GM08714 (cell line): ENCODE measurements around the gene C19orf12.

Experiments used
- H3K4me3 ChIP-seq: fragments of 200-500 bp; sonication (Bioruptor generic); 2 replicates; pipeline ENCODE4 v1.5.1; 2014; ENCODE audit warnings: mild to moderate bottlenecking, low read length, inconsistent platforms
- ZNF274 ChIP-seq: IDR thresholded peaks from 2 replicates; pipeline ENCODE4 v1.6.1; 2012; ENCODE audit warnings: mild to moderate bottlenecking, low read depth, low read length

The C19orf12 gene

DNA sequence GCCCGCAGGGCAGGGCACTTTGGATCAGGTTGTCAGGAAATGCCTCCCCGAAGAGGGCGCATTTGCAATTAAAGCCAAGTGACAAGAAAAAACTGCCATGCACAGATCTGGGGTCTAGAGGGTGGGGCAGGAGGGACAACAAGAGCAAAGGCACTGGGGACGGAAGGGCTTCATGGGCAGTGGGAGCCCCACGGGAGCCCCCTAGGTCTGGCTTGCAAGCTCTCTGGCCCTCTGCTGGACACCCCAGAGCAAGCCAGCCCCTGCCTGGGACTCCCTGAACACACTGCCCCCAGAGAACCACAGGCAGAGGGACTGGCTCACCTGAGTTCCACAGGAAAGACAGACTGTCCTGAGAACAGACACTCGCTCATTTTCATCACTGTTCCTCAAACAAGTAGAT, 30.2 kb upstream of the C19orf12 start:
- H3K4me3 ChIP-seq, result no peak overlapping the region
- no peak for TF ChIP-seq ZNF274

DNA sequence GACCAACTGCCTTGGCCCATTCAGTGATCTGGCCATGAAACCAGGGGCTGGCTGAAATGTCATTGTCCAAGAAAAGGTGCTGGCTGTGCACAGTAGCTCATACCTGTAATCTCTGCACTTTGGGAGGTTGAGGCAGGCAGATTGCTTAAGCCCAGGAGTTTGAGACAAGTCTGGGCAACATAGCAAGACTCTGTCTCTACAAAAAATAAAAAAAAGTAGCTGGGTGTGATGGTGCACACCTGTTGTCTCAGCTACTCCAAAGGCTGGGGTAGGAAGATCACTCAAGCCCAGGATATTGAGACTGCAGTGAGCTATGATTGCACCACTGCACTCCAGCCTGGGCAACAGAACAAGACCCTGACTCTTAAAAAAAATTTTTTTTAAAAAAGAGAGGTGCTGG, 28.6 kb upstream of the C19orf12 start:
- H3K4me3 ChIP-seq, result no peak overlapping the region
- TF ChIP-seq ZNF274, result no peak

DNA sequence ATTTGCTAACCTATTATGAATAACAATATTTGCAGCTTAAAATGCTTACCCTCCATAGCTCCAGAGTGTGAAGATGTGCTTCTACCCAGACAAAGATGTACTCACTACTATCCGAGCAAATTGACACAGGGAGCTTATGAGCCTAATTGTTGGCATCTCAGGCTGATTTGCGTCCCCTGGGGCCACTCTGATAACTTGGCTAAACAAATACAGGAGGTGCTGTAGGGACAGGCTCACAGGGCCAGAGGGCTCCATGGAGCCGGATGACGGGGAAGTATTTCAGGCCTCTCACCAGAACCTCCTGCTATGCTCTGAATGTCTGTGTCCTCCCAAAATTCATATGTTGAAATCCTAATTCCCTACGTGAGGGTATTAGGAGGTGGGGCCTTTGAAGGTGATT, 26.7 kb upstream of the C19orf12 start:
- no peak overlapping the region for H3K4me3 ChIP-seq
- TF ChIP-seq ZNF274, result no peak

DNA sequence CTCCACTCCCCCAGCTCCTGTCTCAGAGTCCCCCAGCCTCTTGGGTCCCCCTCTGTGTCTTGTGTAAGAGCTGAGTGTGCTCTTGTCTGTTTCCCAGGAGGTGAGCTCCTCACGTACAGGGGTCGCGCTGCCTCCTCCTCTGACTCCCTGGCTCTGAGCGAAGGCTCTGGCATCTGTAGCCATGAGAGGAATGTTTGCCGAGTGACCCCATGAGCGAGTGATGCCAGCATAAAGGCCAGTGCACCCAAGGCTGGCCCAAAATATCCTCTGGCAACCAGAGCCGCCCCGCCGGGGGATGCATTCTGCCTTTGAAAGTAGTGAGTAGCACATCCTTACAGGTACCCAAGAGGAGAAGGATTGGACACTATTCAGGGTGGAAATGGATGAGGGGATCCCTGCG, 26.2 kb upstream of the C19orf12 start:
- TF ChIP-seq ZNF274, result no peak
- no peak overlapping the region for H3K4me3 ChIP-seq

DNA sequence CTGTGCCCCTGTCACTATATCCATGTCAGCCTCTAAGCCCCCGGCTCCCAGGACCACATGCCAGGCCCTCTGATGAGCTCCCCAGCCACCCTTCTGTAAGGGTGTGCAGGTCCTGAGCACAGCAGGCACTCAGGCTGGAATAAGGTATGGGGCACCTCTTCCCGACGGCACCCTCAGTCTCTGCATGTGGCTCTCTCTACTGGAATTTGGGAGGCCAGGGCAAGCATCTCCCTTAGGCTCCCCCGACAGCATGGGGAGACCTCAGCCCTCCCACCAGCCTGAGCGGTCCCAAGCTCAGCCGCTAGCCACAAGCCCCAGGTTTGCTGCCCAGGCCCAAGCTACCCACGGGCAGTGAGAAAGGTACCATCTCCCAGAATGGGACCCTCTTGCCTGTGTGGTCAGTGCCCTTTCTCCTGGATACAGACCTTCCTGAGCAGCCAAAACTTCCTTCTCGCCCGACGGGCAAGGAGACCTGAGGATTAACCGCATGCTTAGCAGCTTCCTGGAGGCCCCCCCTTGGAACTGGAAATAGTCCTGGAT, 22.5 kb upstream of the C19orf12 start:
- no peak for TF ChIP-seq ZNF274
- no peak overlapping the region for H3K4me3 ChIP-seq

DNA sequence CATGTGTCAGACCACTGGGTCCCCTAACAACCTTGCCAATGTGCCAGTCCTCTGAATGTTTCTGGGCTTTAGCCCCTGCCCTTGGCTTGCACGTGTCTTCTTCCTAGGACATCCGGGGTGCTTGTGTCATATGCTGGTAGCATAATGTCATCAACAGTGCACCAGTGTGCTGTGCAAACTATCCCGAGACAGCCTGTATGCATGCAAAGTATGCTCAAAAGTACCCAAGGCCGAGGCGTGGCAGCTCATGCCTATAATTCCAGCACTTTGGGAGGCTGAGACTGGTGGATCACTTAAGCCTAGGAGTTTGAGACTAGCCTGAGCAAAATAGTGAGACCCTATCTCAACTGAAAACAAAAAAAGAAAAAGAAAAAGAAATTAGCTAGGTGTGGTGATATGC, 20.8 kb upstream of the C19orf12 start:
- TF ChIP-seq ZNF274, result no peak
- no peak overlapping the region for H3K4me3 ChIP-seq

DNA sequence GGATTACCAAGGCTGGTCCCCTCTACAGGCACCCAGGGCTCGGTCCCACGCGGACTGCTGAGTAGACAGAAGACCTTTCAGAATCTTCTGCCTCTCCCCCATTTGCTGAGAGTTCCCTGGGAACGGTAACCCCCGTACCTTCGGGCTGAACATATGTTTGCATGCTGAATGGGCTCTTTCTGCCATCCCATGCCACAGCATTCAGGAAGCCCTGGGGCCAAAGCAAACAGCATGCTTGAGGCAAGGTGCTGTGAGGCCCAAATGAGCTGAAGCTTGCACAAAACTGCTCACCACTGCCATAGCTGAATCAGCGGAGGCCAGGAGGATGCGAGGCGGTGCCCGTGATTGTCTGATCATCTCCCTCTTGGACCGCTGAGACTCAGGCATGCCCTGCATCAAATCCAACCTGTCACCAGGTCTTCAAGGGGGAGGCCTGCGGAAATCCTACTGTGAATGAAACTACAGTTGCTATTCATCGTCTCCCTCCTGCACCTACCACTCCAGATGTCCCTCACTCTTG, 16.3 kb upstream of the C19orf12 start:
- no peak for TF ChIP-seq ZNF274
- no peak overlapping the region for H3K4me3 ChIP-seq

DNA sequence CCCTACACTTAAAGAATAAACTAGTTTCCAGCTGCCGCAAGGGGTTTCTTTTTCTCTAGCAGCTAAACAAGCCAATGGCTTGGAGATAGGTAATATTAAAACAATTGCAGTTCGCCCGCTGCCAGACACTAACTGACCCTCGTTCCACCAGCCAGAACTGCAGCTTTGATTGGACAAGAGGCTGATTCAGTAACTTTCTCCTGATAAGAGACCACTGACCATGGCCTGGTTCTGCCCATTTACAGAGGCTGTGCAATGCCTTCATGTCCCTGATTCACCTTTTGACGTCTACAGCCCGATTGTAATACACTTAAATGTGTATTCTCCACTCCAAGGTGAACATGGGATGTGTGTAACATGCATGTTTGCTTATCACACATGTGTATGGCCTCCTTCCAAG, 12.8 kb upstream of the C19orf12 start:
- no peak overlapping the region for H3K4me3 ChIP-seq
- TF ChIP-seq ZNF274, result no peak

DNA sequence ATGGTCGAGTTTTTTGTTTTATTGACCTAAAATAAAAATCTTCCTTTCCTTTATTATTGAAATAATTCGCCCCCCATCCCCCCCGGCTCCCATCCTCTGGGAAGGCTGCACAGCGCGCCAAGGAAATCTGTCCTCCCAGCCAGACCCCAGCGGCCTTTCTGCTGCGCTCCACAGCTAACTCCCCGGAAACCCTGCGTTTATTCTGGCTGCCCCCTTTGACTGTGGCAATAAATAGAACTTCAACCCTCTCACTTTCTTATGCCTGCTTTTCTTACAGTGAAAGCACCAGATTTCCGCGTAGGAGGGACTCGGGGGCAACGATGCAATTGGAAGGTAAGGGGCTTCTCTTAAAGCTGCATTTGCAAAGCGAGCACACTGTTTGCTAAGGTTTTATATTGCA, 9.7 kb upstream of the C19orf12 start:
- no peak for TF ChIP-seq ZNF274
- no peak overlapping the region for H3K4me3 ChIP-seq

DNA sequence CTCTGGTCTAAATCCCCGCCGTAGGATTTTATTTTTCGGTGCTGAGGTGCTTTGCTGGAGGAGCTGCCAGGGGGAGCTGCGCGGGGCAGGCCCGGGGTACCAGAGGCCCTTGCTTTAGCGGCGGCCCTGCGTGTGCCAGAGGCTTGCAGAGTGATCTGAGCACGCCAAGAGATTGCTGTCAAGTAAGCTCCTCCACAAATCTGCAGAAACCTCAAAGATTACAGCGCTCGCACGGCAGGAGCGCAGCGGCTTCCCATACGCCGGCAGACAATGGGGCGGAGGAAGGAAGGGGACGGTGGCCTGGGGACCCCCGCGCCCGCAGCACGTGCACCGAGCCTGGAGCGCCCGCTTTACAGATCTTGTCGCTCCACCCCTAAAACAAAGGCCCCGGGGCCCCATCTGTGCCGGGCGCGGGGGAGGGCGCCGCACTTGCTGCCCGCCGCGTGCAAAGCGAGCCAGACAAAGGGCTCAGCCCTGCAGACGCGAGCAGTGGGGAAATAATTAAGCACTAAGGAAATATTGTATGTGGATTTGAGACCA, 9.1 kb upstream of the C19orf12 start:
- no peak for TF ChIP-seq ZNF274
- no peak overlapping the region for H3K4me3 ChIP-seq

DNA sequence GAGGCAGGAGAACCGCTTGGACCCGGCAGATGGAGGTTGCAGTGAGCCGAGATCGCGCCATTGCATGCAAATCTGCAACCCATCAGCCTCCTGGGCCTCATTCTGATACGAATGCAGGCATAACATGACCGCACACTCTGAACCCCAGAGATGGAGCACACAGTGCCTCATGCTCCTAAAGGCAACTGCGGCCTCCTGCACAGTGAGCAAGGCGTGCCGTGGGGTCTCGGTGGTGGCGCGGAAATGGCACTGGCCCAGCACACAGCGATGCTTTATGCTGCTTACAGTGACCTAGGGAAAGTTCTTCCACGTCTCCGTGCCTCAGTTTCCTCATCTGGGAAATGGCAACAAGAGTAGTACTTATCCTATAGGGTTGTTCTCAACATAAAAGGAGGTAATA, 2.0 kb upstream of the C19orf12 start:
- TF ChIP-seq ZNF274, result no peak
- H3K4me3 ChIP-seq, result no peak overlapping the region

DNA sequence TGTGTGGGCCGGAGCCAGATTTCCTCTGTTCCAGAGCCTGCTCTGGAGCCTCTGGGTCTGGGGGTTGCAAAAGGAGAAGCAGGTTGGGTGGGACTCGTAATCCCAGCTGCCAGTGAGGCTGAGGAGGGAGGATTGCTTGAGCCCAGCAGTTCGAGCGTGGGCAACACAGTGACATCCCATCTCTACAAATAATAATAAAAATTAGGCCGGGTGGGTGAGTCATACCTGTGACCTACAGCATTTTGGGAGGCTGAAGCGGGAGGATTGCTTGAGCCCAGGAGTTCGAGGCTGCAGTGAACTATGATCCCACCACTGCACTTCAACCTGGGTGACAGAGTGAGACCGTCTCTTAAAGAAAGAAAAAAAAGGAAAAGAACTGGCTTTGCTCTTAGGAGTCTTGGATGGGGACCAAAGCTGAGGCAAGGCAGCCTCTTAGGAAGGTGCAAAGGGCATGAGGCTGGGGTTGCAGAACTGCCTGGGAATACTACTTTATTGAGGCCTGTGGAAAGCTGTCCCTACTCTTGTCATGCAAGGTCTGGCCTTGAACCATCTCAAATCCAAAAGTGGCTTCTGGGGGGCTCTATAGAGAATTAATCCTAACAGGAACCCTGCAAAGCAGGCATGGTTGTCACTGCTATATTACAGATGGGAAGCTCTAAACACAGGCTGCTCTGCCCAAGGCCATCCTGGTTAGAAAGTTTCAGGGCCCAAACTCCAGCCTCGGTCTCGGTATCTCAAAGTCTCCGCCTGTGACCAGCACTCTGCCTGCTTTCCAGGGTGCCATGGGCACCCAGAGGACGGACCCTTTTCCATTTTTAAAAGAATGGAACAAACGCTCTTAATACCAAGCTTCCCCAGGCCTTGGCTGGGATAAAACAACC, 880 bp upstream of the C19orf12 start:
- no peak for TF ChIP-seq ZNF274
- H3K4me3 ChIP-seq, result peak overlapping the region; percentile 99

DNA sequence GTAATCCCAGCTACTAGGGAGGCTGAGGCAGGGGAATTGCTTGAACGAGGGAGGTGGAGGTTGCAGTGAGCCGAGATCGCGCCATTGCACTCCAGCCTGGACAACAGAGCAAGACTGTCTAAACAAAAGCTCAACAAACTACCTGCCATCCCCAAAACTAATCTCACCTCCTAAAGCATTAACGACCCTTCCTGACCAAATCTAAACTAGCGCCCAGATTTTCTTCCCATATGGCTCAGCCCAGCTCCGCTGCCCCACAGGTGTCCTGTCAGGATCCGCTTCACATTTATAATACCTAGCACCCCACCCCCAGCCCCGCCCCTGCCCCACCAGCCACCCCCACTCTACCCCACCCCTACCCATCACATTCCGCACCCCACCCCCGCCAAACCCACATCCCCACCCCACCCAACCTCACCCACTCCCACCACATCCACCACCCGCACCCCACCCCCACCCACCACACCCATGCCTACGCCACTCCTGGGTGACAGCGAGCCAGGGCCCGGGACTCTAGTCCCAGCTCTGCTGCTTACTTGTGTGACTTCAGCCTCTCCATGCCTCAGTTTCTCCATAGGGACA, 599 bp downstream of the C19orf12 start:
- TF ChIP-seq ZNF274, result no peak
- H3K4me3 ChIP-seq, result peak overlapping the region; percentile 99

DNA sequence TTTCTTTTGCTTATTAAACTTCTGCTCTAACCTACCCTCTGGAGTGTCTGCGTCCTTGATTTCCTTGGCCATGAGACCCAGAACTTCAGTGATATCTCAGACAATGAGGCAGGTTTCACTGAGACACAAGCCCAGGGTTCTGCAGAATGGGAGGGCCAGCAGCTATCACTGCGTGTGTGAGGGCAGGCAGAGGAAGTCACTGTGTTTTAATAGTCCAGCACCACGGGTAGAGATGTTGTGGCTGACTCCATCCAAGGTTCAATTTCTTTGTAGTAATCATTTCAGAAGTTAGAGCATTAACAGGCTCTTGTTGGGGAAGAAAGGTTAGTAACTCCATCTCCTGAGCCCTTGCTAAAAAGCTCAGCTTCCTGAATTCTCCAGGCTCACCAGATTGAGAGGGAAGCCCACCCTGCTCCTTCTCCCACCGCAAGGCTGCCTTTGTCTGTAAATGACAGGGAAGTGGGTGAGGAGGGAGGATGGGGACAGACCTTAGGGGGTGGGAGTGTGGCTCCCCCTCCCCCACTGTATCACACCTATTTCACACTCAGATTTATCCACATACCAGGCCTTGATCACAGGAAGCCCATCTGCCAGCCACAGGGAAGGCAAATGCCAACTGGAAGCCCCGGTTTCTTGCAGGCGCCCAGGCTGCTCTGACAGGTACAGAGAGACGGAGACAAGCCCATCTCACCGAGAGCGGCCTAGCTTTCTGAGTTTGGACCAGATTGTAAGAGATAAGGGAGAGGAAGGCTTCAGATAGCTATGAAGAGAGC, 2.1 kb downstream of the C19orf12 start:
- no peak overlapping the region for H3K4me3 ChIP-seq
- TF ChIP-seq ZNF274, result no peak
